ENCODE results near the gene PRRT1B. TPM values are rescaled to one million over a fixed set of nuclear protein-coding genes. Genes with fewer than 3 reads are reported as not detected.

The PRRT1B gene
- total RNA-seq, 1 donor from 2014 or later: not detected

DNA sequence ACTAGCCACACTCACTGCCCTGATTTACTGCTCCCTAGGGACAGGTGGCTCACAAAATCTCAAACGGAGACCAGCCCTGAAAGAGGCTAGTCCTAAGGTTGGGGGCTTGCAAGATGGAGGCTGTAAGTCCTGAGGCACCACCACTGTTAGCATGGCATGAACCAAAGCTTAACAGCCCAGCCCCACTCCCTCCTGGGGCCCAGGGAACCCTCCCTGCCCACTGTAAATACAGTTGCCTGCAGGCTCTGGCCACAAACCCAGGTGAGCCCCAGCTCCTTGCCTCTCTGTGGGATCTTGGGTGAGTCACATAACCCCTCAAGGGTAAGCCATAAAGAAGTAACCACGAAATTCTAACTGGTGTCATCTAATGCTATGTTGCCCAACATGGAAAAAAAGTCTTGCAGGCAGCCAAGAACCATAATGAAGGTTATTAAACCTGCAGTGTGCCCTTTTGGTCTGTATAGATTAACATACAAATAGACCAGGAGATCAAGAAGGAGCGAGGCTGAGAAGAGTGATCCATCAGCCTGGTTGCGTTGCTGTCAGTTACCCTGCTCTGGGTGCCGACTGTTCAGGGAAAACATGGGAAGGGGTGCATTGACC lies 44.3 kb upstream of the PRRT1B start:
- intact Hi-C loops (cut with DNase I): no loop called here
- Histone ChIP-seq H3K4me1 (peaks cover 10 to 17% of the 10 kb centered on the region in 2 donors), H3K36me3 (peaks cover 32 to 36% of the 10 kb centered on the region in 2 donors), H3K27me3 (no peaks in the 10 kb centered on the region), H3K9me3 (no peaks in the 10 kb centered on the region), H3K4me3 (no peak overlapping the region), H3K27ac (peak overlapping the region in 1 of 2 donors; percentile 2)
- no peak for DNase-seq (ENCODE audit: low spot score in 2 of 2)
- TF ChIP-seq CTCF (IDR thresholded peaks at IDR 0.05): no peak

DNA sequence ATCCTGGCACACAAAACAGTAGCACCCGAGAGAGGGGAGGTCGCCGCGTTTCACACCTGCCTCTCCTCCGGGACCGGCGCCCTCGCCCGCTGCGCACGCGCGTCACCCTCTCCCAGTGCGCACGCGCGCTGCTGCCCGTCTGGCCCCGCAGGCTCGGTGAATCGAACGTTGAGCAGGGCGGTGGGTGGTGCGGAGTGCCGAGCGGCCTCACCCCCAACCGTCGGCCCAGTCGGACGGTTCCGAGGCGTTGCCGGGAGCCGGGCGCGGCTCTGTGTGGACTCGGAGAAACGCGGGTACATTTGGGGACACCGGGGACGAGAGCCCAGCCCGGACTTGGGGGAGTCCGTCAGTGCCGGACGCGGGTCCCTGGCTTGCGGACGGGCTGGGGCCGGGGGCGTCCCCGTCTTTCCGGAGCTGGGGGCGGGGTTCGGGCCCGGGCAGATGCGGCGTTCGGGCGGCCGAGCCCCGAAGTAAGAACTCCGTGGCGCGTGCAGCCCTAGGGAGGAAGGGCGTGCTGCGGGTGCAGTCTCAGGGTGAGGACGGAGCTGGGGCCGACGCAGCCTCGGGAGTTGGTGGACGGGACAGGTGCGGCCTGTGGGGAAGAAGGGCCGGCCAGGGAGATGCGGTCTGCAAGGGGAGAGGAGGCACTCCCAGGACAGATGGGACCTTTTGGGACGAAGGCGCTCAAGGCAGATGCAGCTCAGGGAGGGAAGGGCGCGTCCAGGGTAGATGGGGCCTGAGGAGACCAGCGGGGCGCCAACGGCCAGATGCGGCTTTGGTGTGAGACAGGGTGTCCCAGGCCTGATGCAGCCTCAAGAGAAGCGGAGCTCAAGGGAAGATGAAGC lies 42.3 kb upstream of the PRRT1B start, which contains the start of gene POMT1:
POMT1 (plus strand) TSS at position 138 of the 845 bp plus-strand sequence. CDS start 1,301 bp downstream, outside the sequence.
- Histone ChIP-seq H3K27ac (peak within 1 kb of the TSS; percentile 12 to 54), H3K27me3 (no peaks in the 10 kb centered on the region), H3K9me3 (no peaks in the 10 kb centered on the region), H3K4me3 (peak within 1 kb of the TSS; percentile 89 to 96), H3K4me1 (peaks cover 10 to 17% of the 10 kb centered on the region in 2 donors), H3K36me3 (peaks cover 22 to 23% of the 10 kb centered on the region in 2 donors)
- DNase-seq (ENCODE audit: low spot score in 2 of 2): peak; percentile 38 to 92
- intact Hi-C loops (cut with DNase I): no loop called here
- TF ChIP-seq CTCF (IDR thresholded peaks at IDR 0.05): no peak

- TF ChIP-seq CTCF (IDR thresholded peaks at IDR 0.05): no peak
- Histone ChIP-seq H3K27ac (peak overlapping the region; percentile 12 to 54), H3K36me3 (peaks cover 14 to 16% of the 10 kb centered on the region in 2 donors), H3K4me3 (peak overlapping the region; percentile 89 to 96), H3K27me3 (no peaks in the 10 kb centered on the region), H3K4me1 (peaks cover 10 to 17% of the 10 kb centered on the region in 2 donors), H3K9me3 (no peaks in the 10 kb centered on the region)
- intact Hi-C loops (cut with DNase I): no loop called here
- no peak for DNase-seq (ENCODE audit: low spot score in 2 of 2)
Measured at GRCh38 chr9:131503626-131504465, 41.5 kb upstream of the PRRT1B start.

DNA sequence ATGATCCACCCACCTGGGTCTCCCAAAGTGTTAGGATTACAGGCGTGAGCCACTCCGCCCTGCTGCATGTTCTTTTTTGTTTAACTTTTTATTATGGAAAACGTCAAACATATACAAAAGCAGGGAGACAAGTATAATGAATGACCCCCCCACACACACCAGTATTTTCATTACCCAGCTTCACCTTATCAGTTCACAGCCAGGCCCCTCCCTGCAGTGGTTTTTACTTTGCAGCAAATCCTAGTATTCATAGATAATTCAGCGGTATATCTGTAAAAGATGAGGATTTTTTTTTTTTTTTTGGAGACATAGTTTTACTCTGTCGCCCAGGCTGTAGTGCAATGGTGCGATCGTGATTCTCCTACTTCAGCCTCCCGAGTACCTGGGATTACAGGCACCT lies 40.3 kb upstream of the PRRT1B start:
- H3K4me1 ChIP-seq: peaks cover 10 to 17% of the 10 kb centered on the region in 2 donors
- TF ChIP-seq CTCF (IDR thresholded peaks at IDR 0.05): no peak
- no peaks in the 10 kb centered on the region for H3K9me3 ChIP-seq
- no peaks in the 10 kb centered on the region for H3K27me3 ChIP-seq
- intact Hi-C loops (cut with DNase I): no loop called here
- DNase-seq (ENCODE audit: low spot score in 2 of 2): no peak
- H3K27ac ChIP-seq: no peak overlapping the region
- H3K36me3 ChIP-seq: peaks cover 15 to 16% of the 10 kb centered on the region in 2 donors
- H3K4me3 ChIP-seq: no peak overlapping the region

DNA sequence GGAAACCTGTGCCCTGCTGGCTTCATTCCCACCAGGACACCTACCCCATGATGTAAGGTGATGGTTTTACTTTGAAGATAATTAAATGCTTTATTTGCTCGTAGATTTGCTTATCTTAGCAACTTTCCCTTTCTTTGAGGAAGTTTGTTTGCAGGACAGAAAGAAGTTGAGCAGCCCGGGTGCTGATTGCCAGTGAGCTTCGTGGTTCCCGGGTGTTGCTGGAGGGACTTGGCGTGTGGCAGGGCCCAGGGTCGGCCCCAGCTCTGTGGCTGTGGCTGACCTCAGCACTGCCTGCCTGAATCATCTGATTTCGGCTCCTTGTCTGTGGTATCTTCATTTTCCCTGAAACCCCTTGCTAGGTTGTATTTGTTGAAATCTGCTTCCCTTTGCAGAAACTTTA lies 33.9 kb upstream of the PRRT1B start:
- Histone ChIP-seq H3K4me3 (no peak overlapping the region), H3K27ac (no peak overlapping the region), H3K4me1 (no peaks in the 10 kb centered on the region), H3K27me3 (no peaks in the 10 kb centered on the region), H3K36me3 (peaks cover 73 to 76% of the 10 kb centered on the region in 2 donors), H3K9me3 (no peaks in the 10 kb centered on the region)
- TF ChIP-seq CTCF (IDR thresholded peaks at IDR 0.05): no peak
- DNase-seq (ENCODE audit: low spot score in 2 of 2): no peak
- intact Hi-C loops (cut with DNase I): no loop called here
